Mesothelial cell of epicardium (in vitro differentiated cells): ENCODE data around the gene POU2F1. TPM values are rescaled to one million over a fixed set of nuclear protein-coding genes. Genes with fewer than 3 reads are reported as not detected.
"Not testable (repeated sequence)": the region's sequence is repeated elsewhere in the genome, so short reads cannot be mapped to it uniquely, and the experiment has no call there.

Experiments used
- DNase-seq, 2 experiments: peaks; one replicate each; pipeline ENCODE4 v3.0.0; 2021; ENCODE audit warnings: low spot score in 2 of 2; ENCODE audit not compliant: unreplicated experiment in 2 of 2
- H3K27ac Mint-ChIP-seq: 2 replicates; pipeline ENCODE4 v1.8.0; 2021; ENCODE audit warnings: mixed read lengths
- H3K27me3 Mint-ChIP-seq: 2 replicates; pipeline ENCODE4 v1.8.0; 2021; ENCODE audit warnings: low read depth, mixed read lengths
- H3K36me3 Mint-ChIP-seq: 2 replicates; pipeline ENCODE4 v1.8.0; 2021; ENCODE audit warnings: mixed read lengths
- H3K4me1 Mint-ChIP-seq: 2 replicates; pipeline ENCODE4 v1.8.0; 2021; ENCODE audit warnings: mixed read lengths
- H3K4me3 Mint-ChIP-seq: 2 replicates; pipeline ENCODE4 v1.8.0; 2021; ENCODE audit warnings: mild to moderate bottlenecking, moderate library complexity, mixed read lengths
- H3K9me3 Mint-ChIP-seq: 2 replicates; pipeline ENCODE4 v1.8.0; 2021; ENCODE audit warnings: mixed read lengths
- CTCF ChIP-seq: fragments of 200-600 bp; sonication (generic); IDR thresholded peaks from one replicate; pipeline ENCODE4 v1.5.0; 2021; ENCODE audit warnings: antibody characterized with exemption; ENCODE audit not compliant: unreplicated experiment
- total RNA-seq: library from RNA; stranded (reverse); gene quantifications from 3 replicates; pipeline ENCODE4 v1.2.1, GENCODE V29; 2021

POU2F1 gene
- total RNA-seq, 1 donor from 2014 or later: 32.8 TPM

DNA sequence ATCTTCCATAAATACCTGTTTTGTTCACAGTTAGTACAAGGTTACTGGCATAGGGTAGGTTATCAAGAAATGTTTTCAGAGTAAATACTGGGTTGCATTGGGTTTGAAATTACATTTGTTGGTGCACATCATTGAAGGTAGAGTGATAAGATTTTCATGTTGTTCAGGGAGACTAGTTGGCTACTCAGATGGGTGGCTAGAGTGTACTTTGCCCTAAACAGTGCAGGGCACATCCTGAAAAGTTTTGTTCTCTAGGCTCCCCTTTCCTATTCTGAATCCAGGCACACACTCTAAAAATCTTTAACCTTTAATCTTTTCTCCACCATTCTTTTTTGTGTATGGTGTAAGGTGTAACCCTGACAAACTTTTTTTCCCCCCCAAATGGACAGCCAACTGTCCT lies 18.0 kb downstream of the POU2F1 start:
- TF ChIP-seq CTCF: no peak
- H3K4me3 Mint-ChIP-seq: no peak overlapping the region
- peaks cover under 1% of the 10 kb centered on the region for H3K9me3 Mint-ChIP-seq
- H3K27ac Mint-ChIP-seq: no peak overlapping the region
- DNase-seq: no peak
- no peaks in the 10 kb centered on the region for H3K27me3 Mint-ChIP-seq
- peaks cover under 1% of the 10 kb centered on the region for H3K36me3 Mint-ChIP-seq
- H3K4me1 Mint-ChIP-seq: peaks cover 6% of the 10 kb centered on the region

GRCh38 chr1:167239257-167239656 lies 18.6 kb downstream of the POU2F1 start:
- no peak for TF ChIP-seq CTCF
- Mint-ChIP-seq H3K27me3 (no peaks in the 10 kb centered on the region), H3K9me3 (peaks cover 5% of the 10 kb centered on the region), H3K4me3 (no peak overlapping the region), H3K27ac (no peak overlapping the region), H3K4me1 (peaks cover 4% of the 10 kb centered on the region), H3K36me3 (peaks cover 5% of the 10 kb centered on the region)
- DNase-seq: no peak

DNA sequence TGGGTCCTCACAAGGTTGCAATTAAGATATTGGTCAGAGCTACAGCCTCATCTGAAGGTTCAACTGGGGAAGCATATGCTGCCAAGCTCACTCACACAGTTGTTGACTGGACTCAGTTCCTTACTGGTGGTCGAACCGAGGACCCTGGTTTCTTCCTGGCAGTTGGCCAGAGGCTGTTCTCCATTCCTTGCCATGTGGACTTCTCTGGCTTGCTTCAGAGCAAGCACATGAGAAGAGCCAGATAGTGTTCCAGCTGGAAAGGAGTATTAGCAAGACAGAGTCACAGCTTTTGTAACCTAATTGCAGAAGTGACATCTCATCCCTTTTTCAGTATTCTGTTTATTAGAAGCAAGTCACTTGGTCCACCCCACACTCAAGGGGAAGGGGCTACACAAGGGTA lies 23.6 kb downstream of the POU2F1 start:
- Mint-ChIP-seq H3K4me3 (no peak overlapping the region), H3K36me3 (peaks cover 6% of the 10 kb centered on the region), H3K9me3 (peaks cover 5% of the 10 kb centered on the region), H3K27me3 (no peaks in the 10 kb centered on the region), H3K4me1 (peaks cover 12% of the 10 kb centered on the region), H3K27ac (no peak overlapping the region)
- no peak for TF ChIP-seq CTCF
- no peak for DNase-seq

DNA sequence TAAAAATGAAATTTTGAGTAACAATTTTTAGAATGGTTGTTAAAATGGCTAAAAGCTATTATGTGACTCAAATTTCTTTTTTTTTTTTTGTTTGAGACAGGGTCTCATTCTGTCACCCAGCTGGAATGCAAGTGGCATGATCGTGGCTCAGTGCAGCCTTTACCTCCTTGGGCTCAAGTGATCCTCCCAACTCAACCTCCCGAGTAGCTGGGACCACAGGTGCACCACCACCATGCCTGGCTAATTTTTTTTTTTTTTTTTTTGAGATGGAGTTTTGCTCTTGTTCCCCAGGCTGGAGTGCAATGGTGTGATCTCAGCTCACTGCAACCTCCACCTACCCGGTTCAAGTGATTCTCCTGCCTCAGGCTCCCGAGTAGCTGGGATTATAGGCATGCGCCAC lies 24.5 kb downstream of the POU2F1 start:
- not testable (repeated sequence) for H3K4me3 Mint-ChIP-seq, H3K27me3 Mint-ChIP-seq, H3K36me3 Mint-ChIP-seq, H3K9me3 Mint-ChIP-seq, DNase-seq, H3K27ac Mint-ChIP-seq
- H3K4me1 Mint-ChIP-seq: peaks cover 20% of the 10 kb centered on the region

- H3K9me3 Mint-ChIP-seq: peaks cover 5% of the 10 kb centered on the region
- no peak overlapping the region for H3K4me3 Mint-ChIP-seq
- peaks cover 26% of the 10 kb centered on the region for H3K4me1 Mint-ChIP-seq
These were observed 26.3 kb downstream of the POU2F1 start for GRCh38 chr1:167246971-167247370.

DNA sequence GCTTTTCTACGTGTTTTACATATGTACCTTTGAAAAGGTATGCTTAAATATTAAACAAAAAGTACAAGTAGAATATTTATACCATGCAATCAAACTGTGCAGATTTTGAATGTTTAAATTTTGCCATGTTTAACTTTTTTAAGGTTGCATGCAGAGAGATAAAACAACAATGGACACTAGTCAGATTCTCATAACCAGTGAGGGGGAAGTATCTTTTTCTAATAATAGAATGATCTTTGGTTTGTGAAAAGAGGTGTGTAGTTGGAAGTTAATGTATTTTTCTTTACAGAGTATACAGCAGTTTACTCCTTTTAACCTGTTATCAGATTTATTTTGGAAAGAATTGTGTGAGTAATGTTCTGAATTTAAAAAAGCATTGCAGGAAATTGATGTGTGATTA lies 27.1 kb downstream of the POU2F1 start:
- Mint-ChIP-seq H3K27ac (no peak overlapping the region), H3K27me3 (no peaks in the 10 kb centered on the region), H3K9me3 (peaks cover 5% of the 10 kb centered on the region), H3K4me3 (no peak overlapping the region), H3K4me1 (peaks cover 31% of the 10 kb centered on the region), H3K36me3 (peaks cover 6% of the 10 kb centered on the region)
- TF ChIP-seq CTCF: no peak
- no peak for DNase-seq

More at GRCh38 chr1:167246971-167247370, 26.3 kb downstream of the POU2F1 start:
- no peak for TF ChIP-seq CTCF
- no peak overlapping the region for H3K27ac Mint-ChIP-seq
- no peaks in the 10 kb centered on the region for H3K27me3 Mint-ChIP-seq
- no peak for DNase-seq
- peaks cover 6% of the 10 kb centered on the region for H3K36me3 Mint-ChIP-seq
